OCI-LY7 (cell line): Measurements from ENCODE around the gene TTLL9. TPM values are rescaled to one million over a fixed set of nuclear protein-coding genes. Genes with fewer than 3 reads are reported as not detected.

Source experiments
- BruUV-seq: library from RNA; stranded (reverse); fragments of 400-500 nt; replicated peaks from 2 replicates; lab custom pipeline; 2021; lab: Mats Ljungman, UMichigan
- CTCF ChIA-PET: fragments of 300-600 bp; sonication (Branson Sonifier 250); formaldehyde crosslinking; loops from one replicate; lab custom pipeline; 2022; ENCODE audit warnings: antibody characterized with exemption; ENCODE audit not compliant: unreplicated experiment; lab: Charles Lee
- POLR2A ChIA-PET: fragments of 300-600 bp; sonication (Branson Sonifier 250); formaldehyde crosslinking; loops from one replicate; lab custom pipeline; 2022; ENCODE audit warnings: antibody characterized with exemption; lab: Charles Lee
- DNase-seq: peaks from one replicate; pipeline ENCODE4 v3.0.0-alpha.2; 2015; ENCODE audit warnings: low spot score
- H2AFZ ChIP-seq: fragments of 200-600 bp; sonication (generic), shearing (Covaris generic); 2 replicates; pipeline ENCODE4 v1.6.1; 2014; ENCODE audit warnings: mild to moderate bottlenecking, antibody characterized with exemption, low read length, moderate library complexity
- H3K27ac ChIP-seq: fragments of 200-600 bp; sonication (generic); 2 replicates; pipeline ENCODE4 v1.5.1; 2014; ENCODE audit warnings: mixed run types, low read depth, mild to moderate bottlenecking, moderate library complexity, low read length, inconsistent platforms; ENCODE audit not compliant: poor library complexity, severe bottlenecking
- H3K36me3 ChIP-seq: fragments of 200-600 bp; sonication (generic); 2 replicates; pipeline ENCODE4 v1.6.1; 2014; ENCODE audit warnings: mild to moderate bottlenecking, antibody characterized with exemption, low read length, moderate library complexity, mixed read lengths; ENCODE audit not compliant: insufficient read depth
- H3K4me1 ChIP-seq: fragments of 200-600 bp; sonication (generic); 2 replicates; pipeline ENCODE4 v1.5.1; 2014; ENCODE audit warnings: mild to moderate bottlenecking, low read length; ENCODE audit not compliant: insufficient read depth, poor library complexity, severe bottlenecking
- H3K4me2 ChIP-seq: fragments of 200-600 bp; sonication (generic); 2 replicates; pipeline ENCODE4 v1.6.1; 2014; ENCODE audit warnings: mild to moderate bottlenecking, low read length
- H3K4me3 ChIP-seq: fragments of 200-600 bp; sonication (generic); 2 replicates; pipeline ENCODE4 v1.5.1; 2014; ENCODE audit warnings: mild to moderate bottlenecking, low read depth, low read length; ENCODE audit not compliant: poor library complexity, severe bottlenecking
- H3K79me2 ChIP-seq: fragments of 200-600 bp; sonication (generic); 2 replicates; pipeline ENCODE4 v1.6.1; 2016; ENCODE audit warnings: low read depth, mild to moderate bottlenecking, low read length, moderate library complexity, mixed read lengths; ENCODE audit not compliant: insufficient read depth
- H3K9me2 ChIP-seq: fragments of 200-600 bp; sonication (generic); 2 replicates; pipeline ENCODE4 v1.6.1; 2016; ENCODE audit warnings: mild to moderate bottlenecking, low read length, mixed read lengths; ENCODE audit not compliant: insufficient read depth
- H3K9me3 ChIP-seq: fragments of 200-600 bp; sonication (generic); 2 replicates; pipeline ENCODE4 v1.6.1; 2014; ENCODE audit warnings: mild to moderate bottlenecking, mixed run types, low read length, mixed read lengths
- H4K20me1 ChIP-seq: fragments of 200-600 bp; sonication (generic); 2 replicates; pipeline ENCODE4 v1.6.1; 2014; ENCODE audit warnings: mild to moderate bottlenecking, antibody characterized with exemption, low read length, moderate library complexity, mixed read lengths; ENCODE audit not compliant: insufficient read depth
- CTCF ChIP-seq: fragments of 200-600 bp; sonication (generic); conservative IDR thresholded peaks from 2 replicates; pipeline ENCODE4 v1.5.1; 2014; ENCODE audit warnings: mild to moderate bottlenecking, antibody characterized with exemption, low read length, moderate library complexity, mixed read lengths
- EZH2phosphoT487 ChIP-seq: fragments of 200-600 bp; sonication (generic); IDR thresholded peaks from 2 replicates; pipeline ENCODE4 v1.6.1; 2018; ENCODE audit warnings: low read depth, borderline replicate concordance, mild to moderate bottlenecking, mixed run types, antibody characterized with exemption, low read length, moderate library complexity, mixed read lengths
- intact Hi-C: fragments of 100-400 bp; cut with micrococcal nuclease; formaldehyde crosslinking; loops from one replicate; pipeline ENCODE4 v1.10.0; 2022; ENCODE audit not compliant: unreplicated experiment
- total RNA-seq, 2 experiments: library from RNA; depleted of rRNA in 1 of 2; stranded (reverse); fragments of >200 nt in 1 of 2; shearing (Covaris generic) in 1 of 2; gene quantifications; 2 replicates each; pipeline ENCODE4 v1.2.3, GENCODE V29; 2014 to 2022

The TTLL9 gene
- total RNA-seq, 2 experiments from 2014 or later: not detected

GRCh38 chr20:31848088-31848999 is 22.1 kb upstream of the TTLL9 start:
- BruUV-seq: no TSS peak
- Histone ChIP-seq H3K4me1 (peaks cover 7% of the 10 kb centered on the region), H3K9me2 (no peaks in the 10 kb centered on the region), H3K79me2 (no peaks in the 10 kb centered on the region), H3K36me3 (no peaks in the 10 kb centered on the region), H3K4me3 (no peak overlapping the region), H4K20me1 (no peaks in the 10 kb centered on the region), H3K4me2 (no peak overlapping the region), H3K9me3 (no peaks in the 10 kb centered on the region), H3K27ac (no peak overlapping the region), H2AFZ (no peak overlapping the region)
- intact Hi-C loops: no loop called here
- ChIA-PET POLR2A (no interaction called here), CTCF (no interaction called here)
- DNase-seq: no peak
- TF ChIP-seq EZH2phosphoT487 (no peak), CTCF (no peak)

DNA sequence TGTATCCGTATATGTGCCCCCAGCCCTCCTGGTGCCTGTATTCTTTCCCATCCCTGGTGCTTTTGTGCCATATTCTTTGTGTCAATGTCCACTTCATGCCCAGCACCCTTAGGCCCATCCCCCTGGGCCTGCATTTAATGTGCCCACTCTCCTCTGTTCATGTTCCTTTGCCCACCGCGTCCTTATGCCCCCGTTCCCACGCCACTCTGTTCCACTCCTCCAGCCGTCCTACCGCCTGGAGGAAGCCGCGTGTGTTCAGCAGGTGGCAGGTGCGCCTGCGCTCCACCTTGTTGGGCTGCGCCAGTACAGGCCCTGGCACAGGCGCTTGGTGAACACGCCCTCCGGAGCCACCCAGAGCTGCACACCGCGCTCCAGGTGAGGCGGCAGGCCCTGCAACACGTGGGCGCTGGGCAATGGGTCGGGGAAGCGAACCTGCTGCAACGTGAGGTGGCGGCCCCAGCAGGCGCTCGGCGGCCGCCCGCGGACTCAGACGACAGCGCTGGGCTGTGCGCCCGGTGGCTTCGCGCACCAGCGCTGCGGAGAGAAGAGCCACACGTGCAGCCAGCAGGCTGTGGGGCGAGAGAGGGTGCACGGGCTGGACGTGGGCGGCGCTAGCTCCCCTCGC is 21.0 kb upstream of the TTLL9 start:
- no peak for DNase-seq
- Histone ChIP-seq H3K4me1 (peaks cover 7% of the 10 kb centered on the region), H3K4me3 (no peak overlapping the region), H3K4me2 (no peak overlapping the region), H4K20me1 (no peaks in the 10 kb centered on the region), H2AFZ (no peak overlapping the region), H3K79me2 (no peaks in the 10 kb centered on the region), H3K9me3 (no peaks in the 10 kb centered on the region), H3K9me2 (no peaks in the 10 kb centered on the region), H3K36me3 (no peaks in the 10 kb centered on the region), H3K27ac (no peak overlapping the region)
- intact Hi-C loops: no loop called here
- CTCF ChIA-PET: no interaction called here
- no TSS peak for BruUV-seq
- POLR2A ChIA-PET: no interaction called here
- TF ChIP-seq EZH2phosphoT487 (no peak), CTCF (no peak)
